Dorsolateral prefrontal cortex (tissue), 118 donors: ENCODE data around the gene SLC35C1. TPM values are rescaled to one million over a fixed set of nuclear protein-coding genes. Genes with fewer than 3 reads are reported as not detected.

Experiments used
- total RNA-seq, 120 experiments: library from RNA; stranded (reverse); gene quantifications; one replicate each; pipeline versions ENCODE4 v1.2.3 to v1.2.4, GENCODE V29; 2022

The SLC35C1 gene
- total RNA-seq, 120 experiments from 2014 or later = 5.6 to 14.4 (median 8.5) TPM

Other genes starting within 250 kb of the SLC35C1 start
- 100 to 1,000 TPM in 61 of 120 experiments, 10 to 100 TPM in 59; 51.7 to 159 (median 100) TPM for gene CHST1, start 139.5 kb upstream of the SLC35C1 start, total RNA-seq
- 100 to 1,000 TPM in 43 of 120 experiments, 10 to 100 TPM in 77; 65.9 to 159 (median 95.3) TPM for gene CRY2, start 42.3 kb downstream of the SLC35C1 start, total RNA-seq
- gene MAPK8IP1, start 80.5 kb downstream of the SLC35C1 start, total RNA-seq = 100 to 1,000 TPM; 164 to 333 (median 223) TPM
- 1 to 10 TPM in 60 of 120 experiments, under 1 TPM in 23, not detected in 37; 0.59 to 5.0 (median 1.4) TPM for gene FREY1, start 102.1 kb downstream of the SLC35C1 start, total RNA-seq
- gene PEX16, start 112.7 kb downstream of the SLC35C1 start, total RNA-seq = 10 to 100 TPM; 26.7 to 59.7 (median 43.8) TPM
- gene LARGE2, start 117.5 kb downstream of the SLC35C1 start, total RNA-seq = 1 to 10 TPM in 1 of 120 experiments, under 1 TPM in 5, not detected in 114; 0.29 to 1.3 (median 0.40) TPM